HCT116 (cell line): Measurements from ENCODE around the gene NDUFB2. TPM values are rescaled to one million over a fixed set of nuclear protein-coding genes. Genes with fewer than 3 reads are reported as not detected.

Experiments
- ATAC-seq: fragments of 200-7000 bp; cut with Tn5 transposase; 2 replicates; pipeline ENCODE4 v1.9.1; 2020; ENCODE audit warnings: mild to moderate bottlenecking, moderate library complexity
- BruUV-seq: library from RNA; stranded (reverse); fragments of 400-500 nt; replicated peaks from 2 replicates; lab custom pipeline; 2021; lab: Mats Ljungman, UMichigan
- CTCF ChIA-PET: fragments of 300-600 bp; sonication (Branson Sonifier 250); formaldehyde crosslinking; loops from one replicate; lab custom pipeline; 2021; ENCODE audit warnings: antibody characterized with exemption; lab: Charles Lee
- POLR2A ChIA-PET: fragments of 300-600, 350-600 bp; sonication (Branson Sonifier 250); formaldehyde crosslinking; loops from one replicate; lab custom pipeline; 2021; ENCODE audit warnings: antibody characterized with exemption; lab: Charles Lee
- RAD21 ChIA-PET, 2 experiments: fragments of 300-600 bp; sonication (Branson Sonifier 250); formaldehyde crosslinking; loops; one replicate each; lab custom pipeline; 2023; ENCODE audit warnings: low total read pairs in 2 of 2; ENCODE audit not compliant: uncharacterized antibody in 2 of 2, unreplicated experiment in 2 of 2, low non-redundant PET in 1 of 2; lab: Charles Lee
- DNase-seq: peaks from one replicate; pipeline ENCODE4 v3.0.0-alpha.2; 2010; ENCODE audit warnings: low read depth, low spot score
- H2AFZ ChIP-seq: fragments of 200-600 bp; shearing (Covaris generic), sonication (generic); 2 replicates; pipeline ENCODE4 v1.6.1; 2017; ENCODE audit warnings: low read depth, mixed run types, mixed read lengths, antibody characterized with exemption, low read length; ENCODE audit not compliant: poor library complexity, severe bottlenecking
- H3K27ac ChIP-seq: 2 replicates; pipeline ENCODE4 v1.5.1; 2012; ENCODE audit warnings: low read depth, low read length
- H3K27me3 ChIP-seq: fragments of 200-600 bp; sonication (generic); 2 replicates; pipeline ENCODE4 v1.6.1; 2016; ENCODE audit warnings: mixed run types, low read length, mixed read lengths; ENCODE audit not compliant: insufficient read depth
- H3K36me3 ChIP-seq, 2 experiments: fragments of 200-500 bp in 1 of 2; fragments of 200-600 bp in 1 of 2; sonication (Bioruptor generic) in 1 of 2; sonication (generic) in 1 of 2; 2 replicates each; pipeline versions ENCODE4 v1.5.1 to v1.6.1; 2014 to 2016; ENCODE audit warnings: low read length in 2 of 2, inconsistent platforms in 1 of 2, mixed read lengths in 1 of 2, mixed run types in 1 of 2; ENCODE audit not compliant: insufficient read depth in 2 of 2, control insufficient read depth in 1 of 2
- H3K4me1 ChIP-seq, 2 experiments: fragments of 200-600 bp in 1 of 2; sonication (generic) in 1 of 2; 2 replicates each; pipeline versions ENCODE4 v1.5.1 to v1.6.1; 2012 to 2017; ENCODE audit warnings: low read length in 2 of 2, inconsistent platforms in 1 of 2, mild to moderate bottlenecking in 1 of 2, mixed read lengths in 1 of 2, mixed run types in 1 of 2, moderate library complexity in 1 of 2; ENCODE audit not compliant: insufficient read depth in 2 of 2, control insufficient read depth in 1 of 2
- H3K4me2 ChIP-seq: fragments of 200-600 bp; sonication (generic); 2 replicates; pipeline ENCODE4 v1.6.1; 2017; ENCODE audit warnings: mixed run types, low read length, mixed read lengths
- H3K4me3 ChIP-seq, 2 experiments: fragments of 200-600 bp in 1 of 2; sonication (generic) in 1 of 2; replicated peaks in 1 of 2; 2 replicates each; pipeline ENCODE4 v1.5.1; 2011 to 2016; ENCODE audit warnings: low read length in 2 of 2, control low read depth in 1 of 2, low read depth in 1 of 2, mild to moderate bottlenecking in 1 of 2, mixed read lengths in 1 of 2, mixed run types in 1 of 2
- H3K79me2 ChIP-seq: fragments of 200-600 bp; sonication (generic); 2 replicates; pipeline ENCODE4 v1.6.1; 2017; ENCODE audit warnings: mild to moderate bottlenecking, mixed run types, low read length, moderate library complexity, mixed read lengths; ENCODE audit not compliant: insufficient read depth
- H3K9ac ChIP-seq: fragments of 200-600 bp; sonication (generic); 2 replicates; pipeline ENCODE4 v1.6.1; 2016; ENCODE audit warnings: low read length, mixed read lengths
- H3K9me2 ChIP-seq: fragments of 200-600 bp; sonication (generic), shearing (Covaris generic); 2 replicates; pipeline ENCODE4 v1.6.1; 2017; ENCODE audit warnings: mixed run types, mild to moderate bottlenecking, moderate library complexity; ENCODE audit not compliant: insufficient read depth
- H3K9me3 ChIP-seq, 2 experiments: fragments of 200-500 bp in 1 of 2; fragments of 200-600 bp in 1 of 2; sonication (Bioruptor generic) in 1 of 2; sonication (generic) in 1 of 2; 2 replicates each; pipeline ENCODE4 v1.6.1; 2014 to 2017; ENCODE audit warnings: low read length in 2 of 2, mixed read lengths in 2 of 2, inconsistent platforms in 1 of 2, low read depth in 1 of 2, mild to moderate bottlenecking in 1 of 2, mixed run types in 1 of 2, moderate library complexity in 1 of 2; ENCODE audit not compliant: control insufficient read depth in 1 of 2, insufficient read depth in 1 of 2
- H4K20me1 ChIP-seq: fragments of 200-600 bp; sonication (generic), shearing (Covaris generic); 2 replicates; pipeline ENCODE4 v1.6.1; 2017; ENCODE audit warnings: mixed run types, mild to moderate bottlenecking, moderate library complexity; ENCODE audit not compliant: insufficient read depth
- CEBPB ChIP-seq: IDR thresholded peaks from 2 replicates; pipeline ENCODE4 v1.6.1; 2012; ENCODE audit warnings: low read depth
- ELF1 ChIP-seq: IDR thresholded peaks from 2 replicates; pipeline ENCODE4 v1.6.1; 2012; ENCODE audit warnings: low read depth, borderline replicate concordance
- MAX ChIP-seq: IDR thresholded peaks from 2 replicates; pipeline ENCODE4 v1.6.1; 2012
- POLR2A ChIP-seq: IDR thresholded peaks from 2 replicates; pipeline ENCODE4 v1.7.0; 2011; ENCODE audit warnings: borderline replicate concordance; ENCODE audit not compliant: insufficient read depth, insufficient read length; ENCODE audit errors: extremely low read depth
- RAD21 ChIP-seq: IDR thresholded peaks from 2 replicates; pipeline ENCODE4 v1.6.1; 2012; ENCODE audit warnings: low read depth, mild to moderate bottlenecking
- SIN3A ChIP-seq: IDR thresholded peaks from 2 replicates; pipeline ENCODE4 v1.6.1; 2012; ENCODE audit warnings: low read depth
- SRF ChIP-seq: IDR thresholded peaks from 2 replicates; pipeline ENCODE4 v1.6.1; 2012; ENCODE audit warnings: low read depth
- TCF7L2 ChIP-seq: IDR thresholded peaks from 2 replicates; pipeline ENCODE4 v1.7.0; 2011; ENCODE audit warnings: borderline replicate concordance, inconsistent platforms; ENCODE audit not compliant: insufficient read depth, insufficient read length; ENCODE audit errors: extremely low read depth
- YY1 ChIP-seq: IDR thresholded peaks from 2 replicates; pipeline ENCODE4 v1.6.1; 2011; ENCODE audit warnings: low read length, low read depth, moderate library complexity, mild to moderate bottlenecking; ENCODE audit not compliant: insufficient replicate concordance; ENCODE audit errors: extremely low read depth
- ZFX ChIP-seq: fragments of 450-650 bp; IDR thresholded peaks from 2 replicates; pipeline ENCODE4 v1.6.1; 2017
- intact Hi-C: fragments of 100-400 bp; cut with micrococcal nuclease; formaldehyde crosslinking; loops from 2 replicates; pipeline ENCODE4 v1.10.0; 2022
- total RNA-seq: library from RNA; stranded (reverse); gene quantifications from one replicate; pipeline ENCODE4 v1.2.1, GENCODE V29; 2021; ENCODE audit not compliant: unreplicated experiment
- TF ChIP-seq, protein P1 (sequence below): IDR thresholded peaks from 2 replicates; pipeline ENCODE4 v1.6.1; 2011; ENCODE audit warnings: mild to moderate bottlenecking, low read length, moderate library complexity; ENCODE audit not compliant: insufficient replicate concordance; ENCODE audit errors: extremely low read depth
- TF ChIP-seq, protein P2 (sequence below): IDR thresholded peaks from 2 replicates; pipeline ENCODE4 v1.6.1; 2012; ENCODE audit warnings: low read depth

NDUFB2 gene
- total RNA-seq, 1 experiment from 2014 or later, result 143 TPM

DNA sequence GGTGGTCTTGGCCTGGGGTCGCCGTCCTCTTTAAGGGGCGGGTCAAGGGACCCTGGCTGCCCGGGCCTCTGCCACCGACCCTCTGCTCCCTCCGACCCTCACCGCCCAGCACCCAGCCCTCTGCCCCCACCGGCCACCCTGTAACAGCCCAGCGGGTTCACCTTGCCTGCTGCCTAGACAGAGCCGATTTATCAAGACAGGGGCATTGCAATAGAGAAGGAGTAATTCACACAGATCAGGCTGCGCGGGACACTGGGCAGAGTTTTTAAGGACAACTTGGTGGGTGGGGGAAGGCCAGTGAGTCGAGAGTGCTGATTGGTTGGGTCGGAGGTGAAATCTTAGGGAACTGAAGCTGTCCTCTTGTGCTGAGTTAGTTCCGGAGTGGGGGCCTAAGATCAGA is 24.5 kb upstream of the NDUFB2 start:
- POLR2A ChIA-PET, result no interaction called here
- H3K4me1 ChIP-seq, result peaks cover 9 to 27% of the 10 kb centered on the region in 2 experiments
- CTCF ChIA-PET, result no interaction called here

More for the DNA sequence above, 24.5 kb upstream of the NDUFB2 start:
- Histone ChIP-seq H2AFZ (peak overlapping the region; percentile 78), H3K4me3 (no peak overlapping the region), H3K9me2 (no peaks in the 10 kb centered on the region), H3K9me3 (no peaks in the 10 kb centered on the region), H3K4me2 (peak overlapping the region; percentile 97), H3K79me2 (no peaks in the 10 kb centered on the region), H3K36me3 (no peaks in the 10 kb centered on the region), H3K27me3 (no peaks in the 10 kb centered on the region)
- intact Hi-C loops, result loop anchor here (5.0 kb wide), 1 partner anchor 860 kb away; no protein-coding TSS in a partner anchor
- no peak for ATAC-seq
- no TSS peak for BruUV-seq
- DNase-seq, result no peak
- no peak for TF ChIP-seq SIN3A
- TF ChIP-seq POLR2A, result no peak
- no peak for TF ChIP-seq MAX
- TF ChIP-seq TCF7L2, result no peak
- no peak for TF ChIP-seq ELF1
- TF ChIP-seq RAD21, result no peak
- no peak for TF ChIP-seq CEBPB
- no peak for TF ChIP-seq ZFX
- no peak for TF ChIP-seq SRF
- TF ChIP-seq YY1, result no peak
- TF ChIP-seq, protein P1, sequence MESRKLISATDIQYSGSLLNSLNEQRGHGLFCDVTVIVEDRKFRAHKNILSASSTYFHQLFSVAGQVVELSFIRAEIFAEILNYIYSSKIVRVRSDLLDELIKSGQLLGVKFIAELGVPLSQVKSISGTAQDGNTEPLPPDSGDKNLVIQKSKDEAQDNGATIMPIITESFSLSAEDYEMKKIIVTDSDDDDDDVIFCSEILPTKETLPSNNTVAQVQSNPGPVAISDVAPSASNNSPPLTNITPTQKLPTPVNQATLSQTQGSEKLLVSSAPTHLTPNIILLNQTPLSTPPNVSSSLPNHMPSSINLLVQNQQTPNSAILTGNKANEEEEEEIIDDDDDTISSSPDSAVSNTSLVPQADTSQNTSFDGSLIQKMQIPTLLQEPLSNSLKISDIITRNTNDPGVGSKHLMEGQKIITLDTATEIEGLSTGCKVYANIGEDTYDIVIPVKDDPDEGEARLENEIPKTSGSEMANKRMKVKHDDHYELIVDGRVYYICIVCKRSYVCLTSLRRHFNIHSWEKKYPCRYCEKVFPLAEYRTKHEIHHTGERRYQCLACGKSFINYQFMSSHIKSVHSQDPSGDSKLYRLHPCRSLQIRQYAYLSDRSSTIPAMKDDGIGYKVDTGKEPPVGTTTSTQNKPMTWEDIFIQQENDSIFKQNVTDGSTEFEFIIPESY, result no peak
- TF ChIP-seq, protein P2, sequence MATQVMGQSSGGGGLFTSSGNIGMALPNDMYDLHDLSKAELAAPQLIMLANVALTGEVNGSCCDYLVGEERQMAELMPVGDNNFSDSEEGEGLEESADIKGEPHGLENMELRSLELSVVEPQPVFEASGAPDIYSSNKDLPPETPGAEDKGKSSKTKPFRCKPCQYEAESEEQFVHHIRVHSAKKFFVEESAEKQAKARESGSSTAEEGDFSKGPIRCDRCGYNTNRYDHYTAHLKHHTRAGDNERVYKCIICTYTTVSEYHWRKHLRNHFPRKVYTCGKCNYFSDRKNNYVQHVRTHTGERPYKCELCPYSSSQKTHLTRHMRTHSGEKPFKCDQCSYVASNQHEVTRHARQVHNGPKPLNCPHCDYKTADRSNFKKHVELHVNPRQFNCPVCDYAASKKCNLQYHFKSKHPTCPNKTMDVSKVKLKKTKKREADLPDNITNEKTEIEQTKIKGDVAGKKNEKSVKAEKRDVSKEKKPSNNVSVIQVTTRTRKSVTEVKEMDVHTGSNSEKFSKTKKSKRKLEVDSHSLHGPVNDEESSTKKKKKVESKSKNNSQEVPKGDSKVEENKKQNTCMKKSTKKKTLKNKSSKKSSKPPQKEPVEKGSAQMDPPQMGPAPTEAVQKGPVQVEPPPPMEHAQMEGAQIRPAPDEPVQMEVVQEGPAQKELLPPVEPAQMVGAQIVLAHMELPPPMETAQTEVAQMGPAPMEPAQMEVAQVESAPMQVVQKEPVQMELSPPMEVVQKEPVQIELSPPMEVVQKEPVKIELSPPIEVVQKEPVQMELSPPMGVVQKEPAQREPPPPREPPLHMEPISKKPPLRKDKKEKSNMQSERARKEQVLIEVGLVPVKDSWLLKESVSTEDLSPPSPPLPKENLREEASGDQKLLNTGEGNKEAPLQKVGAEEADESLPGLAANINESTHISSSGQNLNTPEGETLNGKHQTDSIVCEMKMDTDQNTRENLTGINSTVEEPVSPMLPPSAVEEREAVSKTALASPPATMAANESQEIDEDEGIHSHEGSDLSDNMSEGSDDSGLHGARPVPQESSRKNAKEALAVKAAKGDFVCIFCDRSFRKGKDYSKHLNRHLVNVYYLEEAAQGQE, result no peak
- TF ChIP-seq, all 23 proteins: peak for 0
- H3K27ac ChIP-seq, result no peak overlapping the region
- RAD21 ChIA-PET, result no interaction called here
- no peak overlapping the region for H3K9ac ChIP-seq
- no peaks in the 10 kb centered on the region for H4K20me1 ChIP-seq
